GM18508 (cell line): ENCODE results near the gene PRH2.

ENCODE experiments used
- ATAC-seq: cut with Tn5 transposase; IDR thresholded peaks from one replicate; pipeline ENCODE4 v1.9.1; 2021; ENCODE audit warnings: moderate number of reproducible peaks; ENCODE audit not compliant: insufficient read depth, unreplicated experiment

PRH2 gene

DNA sequence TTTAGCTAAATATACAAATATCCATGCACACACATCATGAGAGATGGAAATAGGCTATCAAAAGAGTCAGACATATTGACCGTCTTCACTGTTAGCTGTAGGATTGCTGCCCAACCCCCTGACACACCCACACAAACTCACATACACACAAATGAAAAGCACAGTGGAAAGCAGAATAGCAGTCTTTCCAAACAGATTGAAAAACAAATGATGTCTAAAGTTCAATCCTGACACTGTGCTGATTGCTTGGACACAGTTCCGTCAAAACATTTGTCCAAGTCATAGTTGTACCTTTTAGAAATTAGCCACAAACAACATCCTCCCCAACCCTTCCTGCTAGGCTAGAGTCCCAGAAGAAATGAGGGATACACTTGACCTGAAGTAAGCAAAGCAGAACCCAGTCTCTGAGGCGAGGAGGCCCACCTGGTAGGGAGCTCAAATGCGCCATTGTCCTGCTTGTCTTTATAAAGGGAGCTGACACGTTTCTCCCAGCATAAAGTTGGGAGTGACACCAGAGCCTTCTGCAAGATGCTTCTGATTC is at the start of gene PRH2:
TSS of gene PRH2 (plus strand) at position 491 of the 541 bp plus-strand sequence. CDS start at position 529, 38 bp downstream.
- no peak for ATAC-seq

DNA sequence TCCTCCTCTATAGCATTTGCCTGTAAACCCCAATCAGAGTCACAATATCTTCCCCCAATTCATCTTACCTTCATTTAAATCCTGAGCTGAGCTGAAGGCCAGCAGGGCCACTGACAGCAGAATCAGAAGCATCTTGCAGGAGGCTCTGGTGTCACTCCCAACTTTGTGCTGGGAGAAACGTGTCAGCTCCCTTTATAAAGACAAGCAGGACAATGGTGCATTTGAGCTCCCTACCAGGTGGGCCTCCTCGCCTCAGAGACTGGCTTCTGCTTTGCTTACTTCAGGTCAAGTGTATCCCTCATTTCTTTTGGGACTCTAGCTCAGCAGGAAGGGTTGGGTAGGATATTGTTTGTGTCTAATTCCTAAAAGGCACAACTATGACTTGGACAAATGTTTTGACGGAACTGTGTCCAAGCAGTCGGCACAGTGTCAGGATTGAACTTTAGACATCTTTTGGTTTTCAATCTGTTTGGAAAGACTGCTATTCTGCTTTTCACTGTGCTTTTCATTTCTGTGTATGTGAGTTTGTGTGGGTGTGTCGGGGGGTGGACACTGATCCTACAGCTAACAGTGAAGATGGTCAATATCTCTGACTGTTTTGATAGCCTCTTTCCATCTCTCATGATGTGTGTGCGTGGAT is 44.8 kb upstream of the PRH2 start, which contains the start of gene PRH1:
TSS of gene PRH1 (minus strand) at position 170 of the 640 bp plus-strand sequence. CDS start at position 132, 38 bp downstream.
- ATAC-seq, result no peak

DNA sequence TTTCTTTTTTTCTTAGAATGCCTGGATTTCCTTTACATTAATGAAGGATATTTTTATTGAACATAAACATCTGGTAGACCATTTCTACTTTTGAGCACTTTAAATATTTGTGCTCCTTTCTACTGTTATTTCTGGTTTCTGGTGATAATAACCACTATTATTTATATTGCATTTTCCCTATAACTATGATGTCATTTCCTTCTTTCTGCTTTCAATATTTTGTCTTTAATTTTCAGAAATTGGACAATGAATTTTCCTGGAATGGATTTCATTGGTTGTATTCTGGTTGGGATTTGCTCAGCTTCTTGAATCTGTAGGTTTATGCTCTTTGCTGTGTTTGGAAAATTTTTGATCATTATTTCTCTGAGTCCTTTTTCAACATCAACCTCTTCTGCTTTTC is 39.8 kb upstream of the PRH2 start:
- no peak for ATAC-seq

DNA sequence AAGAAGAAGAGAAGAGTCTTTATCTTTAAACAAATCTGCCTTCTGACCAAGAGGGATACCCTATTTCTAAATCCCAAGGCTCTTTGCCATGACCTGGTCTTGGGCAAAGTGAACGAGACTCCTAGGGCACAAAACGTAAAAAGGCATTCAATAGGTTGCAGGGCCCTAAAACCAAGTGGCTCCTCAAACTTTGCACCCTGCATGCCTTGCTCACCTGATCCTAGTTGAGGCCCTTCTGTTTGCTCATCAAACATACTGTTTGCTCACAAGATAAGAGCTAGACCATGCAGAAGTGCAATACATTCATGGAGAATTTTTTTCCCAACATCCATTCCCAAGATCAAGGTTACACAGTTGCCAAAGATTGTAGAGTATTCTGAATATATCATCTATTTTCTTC is 37.1 kb upstream of the PRH2 start:
- no peak for ATAC-seq

DNA sequence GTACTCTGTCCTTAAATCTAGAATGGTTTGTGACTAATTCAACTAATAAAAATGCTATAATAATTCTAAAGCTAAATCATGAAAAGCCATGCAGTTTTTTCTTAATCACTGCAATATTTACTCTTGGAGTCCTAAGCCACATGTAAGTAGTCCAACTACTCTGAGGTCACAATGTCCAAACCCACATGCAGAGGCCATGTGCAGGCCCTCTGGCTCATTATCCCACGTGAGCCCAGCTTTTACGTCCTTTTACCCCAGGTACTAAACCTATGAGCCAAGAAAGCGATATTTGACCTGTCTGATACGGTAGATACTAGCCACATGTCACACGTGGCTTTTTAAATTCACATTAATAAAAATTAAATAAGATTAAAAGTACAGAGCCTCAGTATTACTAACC is 32.2 kb upstream of the PRH2 start:
- no peak for ATAC-seq

DNA sequence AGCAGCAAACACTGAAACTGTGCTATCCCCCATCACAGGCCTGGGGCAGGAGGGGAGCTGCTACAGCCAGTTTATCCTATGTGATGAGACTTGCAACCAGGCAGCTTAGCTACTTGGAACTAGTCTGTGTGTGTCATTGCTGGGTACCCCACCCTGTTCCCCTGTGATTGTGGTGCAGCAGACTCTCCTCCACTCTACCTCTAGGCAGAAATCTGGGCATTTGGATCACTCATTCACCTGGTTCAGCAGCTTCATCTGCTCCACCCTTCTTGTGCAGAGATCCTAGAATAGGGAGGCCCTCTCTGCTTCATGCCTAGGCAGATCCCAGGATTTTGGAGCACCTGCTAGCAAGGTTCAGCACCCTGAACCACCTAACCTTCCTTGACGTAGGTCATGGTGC is 28.5 kb upstream of the PRH2 start:
- no peak for ATAC-seq

DNA sequence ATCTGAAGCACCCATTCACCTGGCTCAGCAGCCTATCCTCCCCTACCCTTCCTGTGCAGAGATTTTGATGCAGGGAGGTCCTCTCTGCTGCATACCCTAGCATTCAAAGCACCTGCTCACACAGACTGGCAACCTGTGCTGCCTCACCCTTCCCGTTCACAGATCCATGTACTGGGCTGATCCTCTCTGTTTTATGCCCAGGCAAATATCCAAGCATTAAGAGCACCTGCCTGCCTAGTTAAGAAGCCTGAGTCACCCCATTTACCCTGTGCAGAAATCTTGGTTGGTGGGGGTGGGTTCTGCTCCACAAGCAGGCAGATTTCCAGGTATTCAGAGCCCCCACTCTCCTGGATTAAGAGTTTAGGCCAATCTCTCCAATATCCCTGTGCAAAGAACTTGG is 28.1 kb upstream of the PRH2 start:
- no peak for ATAC-seq

DNA sequence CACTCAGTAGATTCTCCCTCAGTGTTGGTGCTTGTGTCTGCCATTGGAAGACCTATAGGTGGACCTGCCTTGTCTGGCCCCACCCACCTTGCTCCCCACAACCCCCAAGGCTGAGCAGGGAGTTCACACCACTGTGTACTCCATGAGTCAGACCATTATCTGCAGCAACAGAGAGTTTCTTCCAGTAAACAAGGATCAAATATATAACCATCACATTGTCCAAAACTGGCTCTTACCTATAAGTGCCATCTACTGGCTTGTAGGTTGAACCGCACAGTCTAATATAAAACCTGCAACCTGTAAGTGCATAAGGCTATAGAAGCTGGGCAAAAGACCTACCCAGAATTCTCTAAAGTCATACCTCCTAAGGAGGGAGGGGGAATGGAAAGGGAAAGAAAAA is 27.6 kb upstream of the PRH2 start:
- no peak for ATAC-seq

DNA sequence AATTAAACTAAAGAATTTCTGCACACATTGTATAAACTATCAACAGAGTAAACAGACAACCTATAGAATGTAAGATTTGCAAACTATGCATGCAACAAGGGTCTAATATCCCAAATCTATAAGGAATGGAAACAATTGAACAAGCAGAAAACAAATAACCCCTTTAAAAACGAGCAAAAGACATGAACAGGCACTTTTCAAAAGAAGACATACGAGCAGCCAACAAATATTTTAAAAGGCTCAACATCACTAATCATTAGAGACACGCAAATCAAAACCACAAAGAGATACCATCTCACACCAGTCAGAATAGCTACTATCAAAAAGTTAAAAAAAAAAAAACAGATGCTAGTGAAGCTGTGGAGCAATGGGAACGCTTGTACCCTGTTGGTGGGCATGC is 24.4 kb upstream of the PRH2 start:
- no peak for ATAC-seq

DNA sequence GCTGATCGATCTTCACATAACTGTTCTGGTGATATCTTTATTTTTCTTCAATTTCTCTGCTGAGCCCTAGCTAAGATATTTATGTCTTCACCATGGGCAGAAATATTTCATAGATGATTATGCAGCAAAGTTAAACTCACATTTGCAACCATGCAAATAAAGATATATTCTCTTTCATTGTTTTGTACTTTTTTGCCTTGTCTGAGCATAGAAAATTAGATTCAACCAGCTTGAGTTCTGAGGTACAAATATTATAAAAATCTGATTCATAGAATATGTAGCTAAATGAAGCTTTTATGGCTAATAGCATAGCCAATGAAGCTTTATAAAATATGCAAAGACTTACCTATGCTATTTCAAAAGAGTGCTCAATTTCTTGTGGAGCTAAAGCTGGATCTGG is 19.6 kb upstream of the PRH2 start, which contains the start of gene TAS2R13:
TSS of gene TAS2R13 (minus strand) at position 101 of the 400 bp plus-strand sequence. CDS start 264 bp downstream, outside the sequence.
- ATAC-seq, result no peak

DNA sequence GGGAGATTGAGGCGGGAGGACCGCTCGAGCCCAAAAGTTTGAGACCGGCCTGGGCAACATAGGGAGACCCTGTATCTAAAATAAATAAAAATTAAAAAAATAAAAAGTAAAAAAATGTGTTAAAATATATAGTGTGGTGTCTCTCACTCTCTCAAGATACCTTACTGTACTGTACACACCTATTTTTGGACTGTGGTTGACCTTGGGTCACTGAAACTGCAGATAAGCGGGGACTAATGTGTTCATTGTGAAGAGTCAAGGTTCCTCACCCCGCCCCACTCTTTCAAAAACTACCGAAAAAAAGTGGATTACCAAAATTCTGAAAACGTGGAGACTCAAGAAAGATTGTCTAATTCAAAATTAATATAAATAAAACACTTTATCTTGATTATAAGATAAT is 18.7 kb upstream of the PRH2 start:
- no peak for ATAC-seq

DNA sequence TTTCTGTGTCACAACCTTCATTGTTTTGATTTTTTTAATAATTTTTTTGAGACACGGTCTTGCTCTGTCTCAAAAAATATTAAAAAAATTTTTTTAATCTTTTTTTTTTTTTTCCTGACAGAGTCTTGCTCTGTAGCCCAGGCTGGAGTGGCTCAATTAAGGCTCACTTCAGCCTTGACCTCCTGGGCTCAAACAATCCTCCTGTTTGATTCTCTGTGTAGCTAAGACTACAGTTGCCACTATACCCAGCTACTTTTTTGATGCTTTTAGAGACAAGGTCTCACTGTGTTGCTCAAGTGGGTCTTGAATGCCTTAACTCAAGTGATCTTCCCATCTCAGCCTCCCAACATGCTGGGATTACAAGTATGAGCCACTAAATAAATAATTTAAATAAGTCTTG is 9.2 kb upstream of the PRH2 start:
- ATAC-seq, result no peak

DNA sequence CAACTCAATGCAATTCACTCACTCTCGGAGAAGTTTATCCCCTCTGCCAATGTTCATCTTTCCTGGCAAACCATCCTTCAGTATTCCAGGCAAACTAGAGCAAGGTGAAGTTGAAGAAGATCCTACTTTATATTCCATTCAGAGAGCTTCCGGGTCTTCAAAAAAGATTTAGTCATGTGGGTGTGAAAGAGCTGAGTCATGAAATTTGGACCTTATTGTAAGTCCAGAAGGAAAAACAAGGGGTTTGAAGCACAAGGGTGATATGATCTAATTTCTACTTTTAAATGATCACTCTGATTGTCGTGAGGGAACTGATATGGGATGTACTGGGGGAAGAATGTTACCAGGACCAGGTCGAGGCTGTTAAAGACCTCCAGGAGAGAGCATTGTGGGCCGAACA is 2.8 kb upstream of the PRH2 start:
- ATAC-seq, result no peak

DNA sequence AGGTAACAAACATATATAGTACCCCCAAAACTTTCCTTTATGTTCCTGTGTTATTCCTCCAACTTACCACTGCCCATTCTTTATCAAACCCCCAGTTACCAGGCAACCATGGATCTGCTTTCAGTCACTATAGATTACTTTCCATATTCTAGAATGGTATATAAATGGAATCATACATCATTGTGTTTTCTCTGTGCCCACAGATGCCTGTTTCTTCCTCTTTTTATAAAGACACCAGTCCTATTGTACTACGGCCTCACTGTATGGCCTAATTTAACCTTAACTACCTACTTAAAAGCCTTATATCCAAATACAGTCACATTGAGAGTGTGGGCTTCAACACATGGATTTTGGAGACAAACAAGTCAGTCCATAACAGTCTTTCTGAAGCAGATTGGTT is 7.5 kb downstream of the PRH2 start:
- ATAC-seq, result no peak

DNA sequence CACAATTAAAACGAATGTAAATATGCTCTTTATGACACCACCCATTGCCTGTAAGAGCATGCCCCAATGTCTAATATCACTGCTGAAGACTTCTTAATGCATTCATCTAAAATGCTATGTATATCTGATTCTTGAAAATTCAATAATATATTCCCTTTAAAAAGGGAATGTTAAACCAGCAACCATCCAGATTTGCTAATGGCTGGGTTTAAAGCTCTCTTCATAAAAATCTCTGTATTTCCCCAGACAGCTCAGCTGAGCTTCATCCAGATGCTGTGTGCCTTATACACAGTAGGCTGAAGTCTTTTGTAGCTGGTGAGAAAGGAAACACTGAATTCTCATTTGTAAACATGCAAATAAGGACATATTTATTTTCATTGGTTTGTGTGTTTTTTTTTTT is 10.1 kb downstream of the PRH2 start, which contains the start of gene TAS2R14:
TSS of gene TAS2R14 (minus strand) at position 101 of the 400 bp plus-strand sequence. CDS start at position 45, 56 bp downstream.
- no peak for ATAC-seq

DNA sequence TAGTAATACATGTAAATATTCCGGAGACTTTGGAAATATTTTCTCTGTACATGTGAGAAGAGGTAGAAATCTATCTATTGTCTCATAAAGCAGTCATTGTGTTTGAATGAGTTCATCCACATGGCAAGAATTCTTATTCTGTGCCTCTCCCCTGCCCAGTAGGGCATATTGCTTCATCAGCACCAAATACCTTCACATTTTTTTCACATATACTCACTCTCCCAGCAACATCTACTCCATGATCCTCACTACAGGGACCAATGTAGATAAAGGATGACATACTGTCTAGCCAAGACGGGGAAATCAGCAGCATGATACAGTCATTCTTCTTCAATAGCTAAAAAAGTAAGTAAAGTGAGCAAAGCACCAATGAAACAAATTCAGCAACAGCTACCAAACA is 11.4 kb downstream of the PRH2 start:
- ATAC-seq, result no peak

DNA sequence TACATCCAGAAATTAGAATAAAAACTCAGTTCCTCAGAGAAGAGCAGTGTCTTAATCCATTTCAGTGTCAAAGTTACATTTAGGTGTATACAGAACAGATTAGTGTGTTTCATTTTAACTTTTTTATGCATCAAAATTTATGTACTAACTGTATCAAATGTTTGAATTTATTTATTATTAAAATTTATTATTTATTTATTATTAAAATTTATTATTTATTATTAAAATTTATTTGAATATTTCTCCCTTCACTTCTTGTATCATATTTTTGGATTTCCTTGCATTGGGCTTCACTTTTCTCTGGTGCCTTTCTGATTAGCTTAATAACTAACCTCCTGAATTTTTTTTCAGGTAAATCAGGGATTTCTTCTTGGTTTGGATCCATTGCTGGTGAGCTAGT is 12.3 kb downstream of the PRH2 start:
- ATAC-seq, result no peak

DNA sequence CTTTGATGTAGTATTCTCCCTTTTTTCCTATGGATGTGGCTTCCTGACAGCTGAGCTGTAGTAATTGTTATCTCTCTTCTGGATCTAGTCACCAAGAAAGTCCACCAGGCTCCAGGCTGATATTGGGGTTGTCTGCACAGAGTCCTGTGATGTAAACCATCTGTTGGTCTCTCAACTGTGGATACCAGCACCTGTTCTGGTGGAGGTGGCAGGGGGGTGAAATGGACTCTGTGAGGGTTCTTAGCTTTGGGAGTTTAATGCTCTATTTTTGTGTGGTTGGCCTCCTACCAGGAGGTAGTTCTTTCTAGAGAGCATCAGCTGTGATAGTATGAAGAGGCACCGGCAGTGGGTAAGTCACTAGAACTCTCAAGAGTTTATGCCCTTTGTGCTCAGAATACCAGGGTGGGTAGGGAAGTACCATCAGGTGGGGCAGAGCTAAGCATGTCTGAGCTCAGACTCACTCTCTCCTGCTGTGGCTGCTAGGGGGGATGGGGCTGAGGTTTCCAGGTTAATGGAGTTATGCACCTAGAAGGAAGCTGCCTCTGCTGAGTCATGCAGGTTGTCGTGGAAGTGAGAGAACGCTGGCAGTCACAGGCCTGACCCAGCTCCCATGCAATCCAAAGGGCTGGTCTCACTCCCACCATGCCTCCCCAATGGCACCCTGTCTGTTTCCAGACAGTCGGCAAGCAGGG is 13.0 kb downstream of the PRH2 start:
- no peak for ATAC-seq

DNA sequence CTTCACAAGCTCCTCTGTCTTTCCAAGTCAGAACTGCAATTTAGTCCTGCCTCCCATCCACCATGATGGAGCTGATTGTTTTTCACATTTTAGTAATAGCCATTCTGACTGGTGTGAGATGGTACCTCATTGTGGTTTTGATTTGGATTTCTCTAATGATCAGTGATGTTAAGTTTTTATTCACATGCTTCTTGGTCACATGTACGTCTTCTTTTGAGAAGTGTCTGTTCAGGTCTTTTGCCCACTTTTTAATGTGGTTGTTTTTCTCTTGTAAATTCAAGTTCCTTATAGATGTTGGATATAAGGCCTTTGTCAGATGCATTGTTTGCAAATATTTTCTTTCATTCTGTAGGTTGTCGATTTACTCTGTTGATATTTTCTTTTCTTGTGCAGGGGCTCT is 14.1 kb downstream of the PRH2 start:
- ATAC-seq, result no peak

DNA sequence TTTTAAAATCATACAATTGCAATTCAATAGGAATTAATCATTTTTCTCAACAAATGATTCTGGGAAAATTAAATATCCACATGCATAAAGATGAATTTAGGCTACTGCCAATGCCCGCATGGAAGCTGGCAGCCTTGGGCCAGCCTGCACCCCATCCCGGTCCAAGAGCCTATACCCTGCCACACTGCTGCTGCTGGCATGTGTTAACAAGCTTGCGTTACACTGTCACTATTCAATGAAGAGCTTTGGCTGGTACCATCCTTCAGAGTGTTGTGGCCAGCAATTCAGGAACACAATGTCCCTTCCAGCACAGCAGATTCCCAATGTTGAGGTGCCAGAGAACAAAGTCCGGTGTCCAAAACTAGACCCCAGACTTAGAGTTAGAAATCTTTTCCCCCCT is 23.6 kb downstream of the PRH2 start:
- ATAC-seq, result no peak

DNA sequence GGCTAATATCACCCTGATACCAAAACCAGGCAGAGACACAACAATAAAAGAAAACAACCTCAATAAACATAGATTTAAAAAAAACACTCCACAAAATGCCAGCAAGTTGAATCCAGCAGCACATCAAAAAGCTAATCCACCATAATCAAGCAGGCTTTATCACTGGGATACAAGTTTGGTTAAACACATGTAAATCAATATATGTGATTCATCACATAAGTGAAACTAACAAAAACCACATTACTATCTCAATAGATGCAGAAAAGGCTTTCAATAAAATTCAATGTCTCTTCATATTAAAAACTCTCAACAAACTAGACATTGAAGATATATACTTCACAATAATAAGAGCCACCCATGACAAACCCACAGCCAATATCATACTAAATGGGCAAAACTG is 27.0 kb downstream of the PRH2 start:
- ATAC-seq, result no peak

DNA sequence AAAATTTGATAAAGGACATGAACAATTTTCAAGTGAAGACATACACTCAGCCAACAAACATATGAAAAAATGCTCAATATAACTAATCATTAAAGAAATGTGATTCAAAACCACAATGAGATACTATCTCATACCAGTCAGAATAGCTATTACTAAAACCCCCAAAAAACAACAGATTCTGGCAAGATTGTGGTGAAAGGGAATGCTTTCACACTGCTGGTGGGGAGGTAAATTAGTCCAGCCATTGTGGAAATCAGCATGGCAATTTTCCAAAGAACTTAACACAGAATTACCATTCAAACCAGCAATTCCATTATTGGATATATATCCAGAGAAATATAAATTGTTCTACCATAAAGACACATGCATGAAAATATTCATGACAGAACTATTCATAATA is 28.7 kb downstream of the PRH2 start:
- no peak for ATAC-seq
